HG03060 (cell line): ENCODE results near the gene EHD2.
A peak's percentile ranks its signal among the peaks of the same experiment; 100 is the strongest.
"Not testable (repeated sequence)": the region's sequence is repeated elsewhere in the genome, so short reads cannot be mapped to it uniquely, and the experiment has no call there.

Experiments used
- ATAC-seq: cut with Tn5 transposase; IDR thresholded peaks from one replicate; pipeline ENCODE4 v1.9.1; 2021; ENCODE audit warnings: low read depth, moderate number of reproducible peaks; ENCODE audit not compliant: unreplicated experiment

Gene EHD2

DNA sequence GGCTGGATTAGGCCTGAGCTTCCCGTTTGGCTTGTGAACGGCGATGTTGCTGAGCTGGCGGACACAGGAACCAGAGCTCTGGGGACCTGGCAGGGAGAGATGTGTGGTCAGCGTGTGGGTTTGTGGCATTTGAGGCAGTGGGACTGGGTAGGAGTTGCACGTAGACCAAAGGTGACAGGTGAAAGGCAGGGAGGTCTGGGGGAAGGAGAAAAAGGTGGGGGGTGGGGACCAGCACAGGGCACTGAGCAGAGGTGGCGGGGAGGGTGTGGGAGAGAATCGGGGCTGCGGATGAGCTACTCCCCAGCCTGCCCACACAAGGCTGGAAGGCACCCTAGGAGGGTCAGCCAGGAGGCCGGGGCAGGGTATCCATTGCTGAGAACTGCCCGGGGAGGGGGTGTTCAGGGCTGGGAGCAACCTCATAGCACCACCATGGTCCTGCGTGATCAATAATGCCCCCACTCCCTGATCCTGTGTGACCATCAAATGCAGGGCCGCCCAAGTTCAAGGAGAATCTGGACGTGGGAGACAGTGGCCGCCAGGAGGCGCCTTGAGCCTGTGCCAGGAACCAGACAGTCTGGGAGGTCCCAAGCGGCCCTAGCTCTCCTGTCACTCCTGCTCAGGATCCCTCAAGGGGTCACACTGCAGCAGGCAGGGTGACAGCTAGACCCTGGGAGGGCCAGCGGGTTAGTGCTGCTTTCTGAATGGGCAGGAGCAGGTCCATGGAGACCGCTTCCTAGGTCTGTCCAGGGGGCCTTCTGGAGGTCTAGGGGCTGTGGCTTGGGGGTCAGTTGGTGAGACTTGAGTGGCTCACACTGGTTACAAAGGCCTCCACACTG lies 52.5 kb downstream of the EHD2 start:
- ATAC-seq: no peak

DNA sequence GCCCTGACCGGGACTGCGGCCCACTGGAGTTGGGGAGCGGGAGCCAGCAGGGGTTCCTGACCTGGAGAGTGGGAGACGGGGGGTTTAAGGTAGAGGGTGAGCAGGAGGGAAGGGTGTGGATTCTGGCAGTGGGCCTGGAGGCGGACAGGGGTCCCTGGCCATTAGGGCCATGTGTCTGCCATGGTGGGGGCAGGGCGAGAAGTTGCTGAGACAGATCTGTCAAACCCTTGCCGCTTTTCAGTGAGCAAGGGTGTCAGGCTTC lies 53.1 kb downstream of the EHD2 start:
- no peak for ATAC-seq

DNA sequence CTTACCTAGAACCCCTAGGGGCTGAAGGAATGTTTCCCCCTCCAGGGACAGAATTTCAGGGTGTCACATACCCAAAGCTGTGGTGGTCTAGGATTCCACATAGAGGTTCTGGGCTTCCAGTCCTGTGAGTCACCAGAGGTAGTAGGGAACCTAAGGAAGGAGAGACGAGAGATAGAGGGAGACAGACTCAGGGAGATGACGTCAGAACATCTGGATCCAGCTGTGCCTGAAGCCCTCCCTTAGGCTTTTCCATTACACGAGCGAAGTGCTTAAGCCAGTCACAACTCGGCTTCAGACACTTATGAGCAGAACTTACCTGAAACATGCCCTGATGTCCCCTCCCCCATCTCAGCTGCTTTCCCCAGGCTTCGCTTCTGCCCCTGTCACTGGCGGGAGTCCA lies 53.4 kb downstream of the EHD2 start:
- no peak for ATAC-seq

DNA sequence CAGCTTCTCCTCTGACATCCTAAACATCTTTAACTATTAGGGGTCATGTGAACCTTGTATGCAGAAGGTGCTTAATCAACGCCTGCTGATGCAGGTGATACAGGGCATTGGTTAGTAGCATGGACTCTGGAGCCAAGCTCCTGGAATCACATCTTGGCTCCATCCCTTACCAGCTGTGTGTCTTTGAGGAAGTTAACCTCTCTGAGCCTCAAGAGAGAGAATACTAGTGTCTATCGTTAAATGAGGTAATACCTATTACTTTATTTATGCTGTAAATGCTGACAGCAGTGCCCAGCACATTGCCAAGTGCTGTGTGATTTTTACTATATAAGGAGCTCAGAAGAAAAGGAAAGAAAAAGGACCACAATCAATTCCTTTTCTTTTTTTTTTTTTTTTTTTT lies 54.1 kb downstream of the EHD2 start:
- ATAC-seq: no peak

DNA sequence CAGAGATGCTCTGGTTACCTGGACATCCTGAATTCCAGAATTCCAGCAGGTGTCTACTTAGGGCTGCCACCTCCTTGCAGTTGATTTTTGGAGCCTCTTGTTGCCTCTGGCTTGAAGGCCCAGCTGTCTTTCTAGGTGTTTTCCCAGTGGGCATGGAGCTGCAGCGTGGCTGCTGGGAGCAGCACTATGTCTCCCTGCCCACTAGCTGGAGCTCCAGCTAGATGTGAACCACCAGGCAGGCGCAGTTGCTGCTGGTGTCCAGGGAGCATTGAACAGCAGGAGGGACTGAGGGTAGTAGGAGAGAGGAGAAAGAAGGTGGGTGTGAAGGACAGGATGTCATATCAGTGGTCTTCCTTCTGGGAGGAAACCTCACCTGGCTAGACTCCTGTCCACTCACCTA lies 55.4 kb downstream of the EHD2 start:
- ATAC-seq: no peak

DNA sequence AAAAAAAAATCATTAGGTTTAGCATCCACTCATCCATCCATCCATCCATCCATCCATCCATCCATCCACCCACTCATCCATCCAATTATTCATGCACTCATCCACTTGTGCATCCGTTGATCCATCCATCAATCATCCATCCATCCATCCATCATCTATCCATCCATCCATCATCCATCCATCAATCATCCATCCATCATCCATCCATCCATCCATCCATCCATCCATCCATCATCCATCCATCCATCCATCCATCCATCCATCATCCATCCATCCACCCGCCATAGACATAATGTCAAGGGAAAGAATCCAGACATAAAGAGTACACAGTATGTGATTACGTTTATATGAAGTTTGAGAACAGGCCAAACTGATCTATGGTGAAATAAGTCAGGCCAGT lies 56.3 kb downstream of the EHD2 start:
- no peak for ATAC-seq

DNA sequence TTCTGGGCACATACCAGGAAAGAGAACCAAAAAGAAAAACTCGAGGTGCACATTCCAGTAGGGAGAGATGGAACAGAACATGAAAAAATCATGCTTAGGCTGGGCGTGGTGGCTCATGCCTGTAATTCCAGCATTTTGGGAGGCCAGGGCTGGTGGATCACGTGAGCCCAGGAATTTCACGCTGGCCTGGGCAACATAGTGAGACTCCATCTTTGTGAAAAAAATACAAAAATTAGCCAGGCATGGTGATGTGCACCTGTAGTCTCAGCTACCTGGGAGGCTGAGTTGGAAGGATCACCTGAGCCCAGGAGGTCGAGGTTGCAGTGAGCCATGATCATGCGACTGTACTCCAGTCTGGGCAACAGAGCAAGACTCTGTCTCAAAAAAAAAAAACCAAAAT lies 58.1 kb downstream of the EHD2 start:
- ATAC-seq: not testable (repeated sequence)

DNA sequence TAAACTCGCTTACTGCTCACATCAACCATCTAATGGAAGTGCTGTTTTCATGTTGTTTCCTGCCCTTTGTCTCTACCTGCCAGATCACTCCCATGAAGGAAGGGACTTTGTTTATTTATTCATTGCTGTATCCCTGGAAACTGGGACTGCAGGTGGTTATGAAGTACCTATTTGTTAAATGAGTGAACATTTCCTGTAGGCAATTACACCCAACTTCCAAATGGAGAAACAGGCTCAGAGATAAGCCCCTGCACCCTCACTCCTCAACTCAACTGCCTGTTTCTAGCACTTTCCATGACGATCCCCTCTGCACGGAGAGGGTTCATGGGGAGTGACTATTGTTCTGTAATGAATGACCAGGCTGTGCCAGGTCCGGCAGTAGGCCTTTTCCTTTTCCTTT lies 63.3 kb downstream of the EHD2 start:
- no peak for ATAC-seq

DNA sequence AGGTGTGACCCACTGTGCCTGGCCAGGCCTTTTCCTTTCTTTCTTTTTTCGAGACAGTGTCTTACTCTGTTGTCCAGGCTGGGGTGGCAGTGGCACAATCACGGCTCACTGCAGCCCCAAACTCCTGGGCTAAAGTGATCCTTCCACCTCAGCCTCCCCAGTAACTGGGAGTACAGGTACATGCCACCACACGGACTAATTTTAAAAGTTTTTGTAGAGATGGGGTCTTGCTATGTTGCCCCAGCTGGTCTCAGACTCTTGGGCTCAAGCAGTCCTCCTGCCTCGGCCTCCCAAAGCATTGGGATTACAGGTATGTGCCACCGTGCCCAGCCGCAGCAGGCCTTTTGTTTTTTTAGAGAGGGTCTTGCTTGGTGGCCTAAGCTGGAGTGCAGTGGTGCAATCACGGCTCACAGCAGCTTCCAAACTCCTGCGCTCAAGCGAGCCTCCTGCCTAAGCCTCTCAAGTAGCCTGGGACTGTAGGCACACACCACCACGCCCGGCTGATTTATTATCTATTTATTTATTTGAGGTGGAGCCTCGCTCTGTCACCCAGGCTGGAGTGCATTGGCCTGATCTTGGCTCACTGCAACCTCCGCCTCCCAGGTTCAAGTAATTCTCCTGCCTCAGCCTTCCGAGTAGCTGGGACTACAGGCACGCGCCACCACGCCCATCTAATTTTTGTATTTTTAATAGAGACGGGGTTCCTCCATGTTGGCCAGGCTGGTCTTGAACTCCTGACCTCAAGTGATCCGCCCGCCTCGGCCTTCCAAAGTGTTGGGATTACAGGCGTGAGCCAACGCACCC lies 64.2 kb downstream of the EHD2 start:
- not testable (repeated sequence) for ATAC-seq

DNA sequence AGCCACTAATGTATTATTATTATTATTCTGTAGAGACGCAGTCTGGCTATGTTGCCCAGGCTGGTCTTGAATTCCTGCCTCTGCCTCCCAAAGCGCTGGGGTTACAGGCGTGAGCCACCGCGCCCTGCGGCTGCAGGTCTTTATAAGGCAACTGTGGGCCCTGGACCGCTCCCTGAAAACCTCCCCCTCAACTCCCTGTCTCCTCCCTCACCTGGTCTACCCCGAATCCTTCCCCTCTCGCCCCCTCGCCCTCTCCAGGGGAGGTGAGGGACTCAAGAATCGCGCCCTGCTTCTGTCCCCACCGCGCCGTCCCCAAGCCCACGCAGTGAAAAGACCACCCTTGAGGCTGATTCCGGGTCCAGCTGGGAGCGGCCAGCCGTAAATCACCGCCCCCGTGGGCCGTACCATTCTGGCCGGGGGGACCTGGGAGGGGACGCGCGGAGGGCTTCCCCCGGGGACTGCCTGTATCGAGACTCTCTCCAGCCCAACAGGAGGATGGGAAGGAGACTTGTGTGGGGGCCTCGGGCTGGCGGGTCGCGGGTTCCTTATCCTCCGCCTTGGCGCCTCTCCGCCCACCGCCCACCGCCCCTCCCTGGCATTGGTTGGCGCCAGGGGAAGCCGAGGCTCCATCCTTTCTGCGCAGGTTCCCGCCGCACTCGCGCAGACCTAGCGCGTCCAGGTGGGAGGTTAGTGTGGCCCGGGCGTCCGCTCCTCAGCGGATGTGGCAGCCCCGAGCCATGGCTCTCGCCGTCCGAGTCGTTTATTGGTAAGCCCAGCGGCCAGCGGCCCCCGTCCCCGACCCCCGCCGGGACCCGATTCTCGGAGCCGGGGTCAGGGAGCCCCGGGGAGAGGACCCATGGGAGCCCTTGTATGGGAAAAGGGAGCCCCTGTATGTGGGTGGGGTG lies 65.1 kb downstream of the EHD2 start, which contains the start of gene SELENOW:
Gene SELENOW, plus strand, starts transcription at position 655 of the 905 bp plus-strand sequence. Its CDS starts 83 bp downstream, at position 738.
- peak; percentile 49 for ATAC-seq

DNA sequence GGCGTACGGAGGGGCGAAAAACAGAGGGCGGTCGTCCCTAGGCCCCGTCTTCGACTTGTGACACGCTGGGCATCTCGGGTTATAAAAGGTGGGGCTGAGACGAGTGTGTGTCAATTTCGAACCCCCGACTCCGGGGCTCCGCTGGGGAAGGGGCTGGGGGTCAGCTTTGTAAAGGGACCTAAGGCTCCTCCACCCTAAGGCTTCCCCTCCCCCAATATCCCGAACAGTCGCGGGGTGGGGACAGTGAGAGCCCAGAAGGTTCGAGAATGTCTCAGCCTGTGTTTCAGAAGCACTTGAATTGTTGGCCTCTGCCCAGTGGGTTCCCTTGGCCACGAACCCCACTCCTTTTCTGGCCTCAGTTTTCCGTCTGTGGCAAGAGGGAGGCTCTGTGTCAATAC lies 65.7 kb downstream of the EHD2 start:
- ATAC-seq: no peak

DNA sequence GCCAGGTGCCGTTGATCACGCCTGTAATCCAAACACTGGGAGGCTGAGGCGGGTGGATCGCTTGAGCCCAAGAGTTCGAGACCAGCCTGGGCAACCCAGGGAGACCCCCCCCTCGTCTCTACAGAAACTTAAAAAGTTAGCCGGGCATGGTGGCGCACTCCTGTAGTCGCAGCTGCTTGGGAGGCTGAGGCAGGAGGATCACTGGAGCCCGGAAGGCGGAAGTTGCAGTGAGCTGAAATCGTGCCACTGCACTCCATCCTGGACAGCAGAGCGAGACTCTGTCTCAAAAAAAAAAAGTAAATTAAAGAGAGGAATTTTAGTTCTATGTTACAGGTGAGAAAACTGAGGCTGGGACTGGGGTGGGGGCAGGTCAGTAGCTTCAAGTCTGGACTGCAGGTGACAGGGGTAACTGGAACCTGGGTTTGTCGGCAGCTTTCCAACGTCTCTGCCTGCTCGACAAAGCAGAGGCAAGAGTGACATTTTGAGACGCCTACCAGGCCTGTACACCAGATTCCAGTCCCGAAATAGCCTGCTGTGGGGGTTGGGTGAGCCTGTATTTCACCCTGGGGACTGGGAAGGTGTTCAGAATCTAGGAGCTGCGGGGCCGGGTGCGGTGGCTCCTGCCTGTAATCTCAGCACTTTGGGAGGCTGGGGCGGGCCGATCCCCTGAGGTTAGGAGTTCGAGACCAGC lies 66.4 kb downstream of the EHD2 start:
- ATAC-seq: no peak

DNA sequence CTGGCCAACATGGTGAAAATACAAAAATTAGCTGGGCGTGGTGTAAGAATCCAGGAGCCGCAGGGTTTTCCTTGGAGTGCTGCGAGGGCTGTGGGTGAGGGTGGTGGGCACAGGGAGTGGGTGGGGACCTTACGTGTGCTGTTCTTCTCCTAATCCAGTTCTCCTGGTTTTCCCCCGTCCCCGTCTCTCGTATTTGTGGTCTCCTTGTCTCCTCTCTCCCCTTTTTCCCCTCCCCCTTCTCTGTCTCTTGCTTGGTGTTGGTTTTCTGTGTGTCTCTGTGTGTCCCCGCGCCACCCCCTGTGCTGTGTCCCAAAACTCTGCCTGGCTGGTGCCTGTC lies 67.0 kb downstream of the EHD2 start:
- ATAC-seq: no peak

DNA sequence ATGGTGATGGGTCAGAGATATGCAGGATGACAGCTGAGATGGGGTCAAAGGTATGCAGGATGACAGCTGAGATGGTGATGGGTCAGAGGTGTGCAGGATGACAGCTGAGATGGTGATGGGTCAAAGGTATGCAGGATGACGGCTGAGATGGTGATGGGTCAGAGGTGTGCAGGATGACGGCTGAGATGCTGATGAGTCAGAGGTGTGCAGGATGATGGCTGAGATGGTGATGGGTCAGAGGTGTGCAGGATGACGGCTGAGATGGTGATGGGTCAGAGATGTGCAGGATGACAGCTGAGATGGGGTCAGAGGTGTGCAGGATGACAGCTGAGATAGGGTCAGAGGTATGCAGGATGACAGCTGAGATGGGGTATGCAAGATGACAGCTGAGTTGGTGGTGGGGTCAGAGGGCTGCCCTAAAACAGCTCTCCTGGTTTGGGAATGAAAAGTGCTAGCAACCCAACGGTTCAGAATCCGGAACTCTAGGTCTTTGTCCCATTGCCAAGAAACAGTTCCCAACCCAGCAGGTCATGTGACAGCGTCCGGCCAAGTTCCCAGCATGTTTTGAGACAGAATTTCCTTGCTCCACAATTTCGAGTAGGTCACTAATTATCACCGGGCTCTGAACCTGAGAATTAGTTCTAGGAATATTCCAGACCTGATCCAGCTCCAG lies 68.5 kb downstream of the EHD2 start:
- ATAC-seq: no peak

DNA sequence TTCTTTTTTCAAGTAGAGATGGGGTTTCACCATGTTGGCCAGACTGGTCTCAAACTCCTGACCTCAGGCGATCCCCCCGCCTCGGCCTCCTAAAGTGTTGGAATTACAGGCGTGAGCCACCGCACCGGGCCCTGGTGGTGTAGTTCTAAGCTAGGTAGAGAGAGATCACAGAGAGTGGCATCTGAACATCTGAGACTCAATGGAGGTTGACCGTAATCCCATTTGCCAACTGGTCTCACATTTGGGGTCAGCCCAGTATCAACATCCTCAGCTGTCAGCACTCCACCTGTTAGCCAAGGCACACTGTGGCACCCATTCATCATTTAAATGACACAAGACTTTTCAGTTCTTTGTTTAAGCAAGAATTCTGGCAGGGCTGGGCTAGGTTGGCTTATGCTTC lies 73.3 kb downstream of the EHD2 start:
- no peak for ATAC-seq

DNA sequence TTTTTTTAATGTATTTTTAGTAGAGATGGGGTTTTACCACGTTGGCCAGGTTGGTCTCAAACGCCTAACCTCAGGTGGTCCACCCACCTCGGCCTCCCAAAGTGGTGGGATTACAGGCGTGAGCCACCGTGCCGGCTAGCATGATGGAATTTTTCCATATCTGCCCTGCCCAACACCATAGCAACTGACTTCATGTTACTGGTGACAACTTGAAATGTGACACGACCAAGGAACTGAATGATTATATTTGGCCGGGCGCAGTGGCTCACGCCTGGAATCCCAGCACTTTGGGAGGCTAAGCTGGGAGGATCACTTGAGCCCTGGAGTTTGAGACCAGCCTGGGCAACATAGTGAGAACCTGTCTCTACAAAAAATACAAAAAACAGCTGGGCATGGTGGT lies 74.1 kb downstream of the EHD2 start:
- ATAC-seq: not testable (repeated sequence)

DNA sequence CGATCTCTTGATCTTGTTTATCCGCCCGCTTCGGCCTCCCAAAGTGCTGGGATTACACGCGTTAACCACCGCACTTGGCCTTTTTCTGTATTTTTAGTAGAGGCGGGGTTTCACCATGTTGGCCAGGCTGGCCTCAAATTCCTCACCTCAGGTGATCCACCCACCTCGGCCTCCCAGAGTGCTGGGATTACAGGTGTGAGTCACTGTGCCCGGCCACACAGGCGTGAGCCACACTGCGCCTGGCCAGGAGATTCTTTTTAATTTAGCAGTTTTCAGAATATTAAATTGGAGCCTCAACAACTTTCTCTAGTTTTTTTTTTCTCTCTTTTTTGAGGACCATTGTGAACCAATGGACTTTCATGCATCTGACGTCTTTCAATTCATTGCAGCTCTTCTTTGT lies 76.6 kb downstream of the EHD2 start:
- ATAC-seq: not testable (repeated sequence)

DNA sequence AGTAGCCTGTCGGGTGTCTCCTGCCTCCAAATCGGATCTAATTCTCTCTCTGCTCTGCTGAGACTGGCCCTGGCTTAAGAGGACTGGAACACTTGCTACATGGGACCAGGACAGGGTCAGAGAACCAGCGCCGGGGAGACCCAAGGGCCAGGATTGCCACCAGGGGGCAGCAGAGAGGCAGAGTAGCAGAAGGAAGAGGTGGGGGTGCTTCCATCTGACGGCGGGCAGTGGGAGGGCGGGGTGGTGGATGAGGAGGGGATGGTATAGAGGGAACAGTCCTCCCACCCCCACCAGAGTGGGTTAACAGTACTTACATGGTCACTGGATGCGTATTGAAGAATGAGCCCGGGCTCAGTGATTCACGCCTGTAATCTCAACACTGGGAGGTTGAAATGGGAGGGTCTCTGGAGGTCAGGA lies 77.2 kb downstream of the EHD2 start:
- ATAC-seq: no peak

DNA sequence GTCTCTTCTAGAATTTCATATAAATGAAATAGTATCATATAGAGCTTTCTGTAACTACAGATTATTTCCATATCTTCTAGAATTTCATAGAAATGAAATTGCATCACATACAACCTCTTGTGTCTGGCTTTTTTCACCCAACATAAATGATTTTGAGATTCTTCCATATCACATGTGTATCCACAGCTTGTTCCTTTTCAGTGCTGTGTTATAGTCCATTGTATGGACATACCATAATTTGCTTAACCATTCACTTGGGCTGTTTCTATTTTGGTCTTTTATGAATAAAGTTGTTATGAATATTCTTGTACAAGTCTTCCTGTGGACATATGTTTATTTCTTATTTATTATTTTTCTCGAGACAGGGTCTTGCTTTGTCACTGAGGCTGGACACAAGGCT lies 79.4 kb downstream of the EHD2 start:
- no peak for ATAC-seq
